Gastrocnemius medialis (tissue), 4 donors: ENCODE data around the gene CAPZA2. TPM values are rescaled to one million over a fixed set of nuclear protein-coding genes. Genes with fewer than 3 reads are reported as not detected.
"Not testable (repeated sequence)": the region's sequence is repeated elsewhere in the genome, so short reads cannot be mapped to it uniquely, and the experiment has no call there.

Experiments
- ATAC-seq, 2 donors: fragments of 150-250 bp; one replicate each; pipeline ENCODE4 v1.9.1; 2016
- DNase-seq, 2 donors: peaks; one replicate each; pipeline ENCODE4 v3.0.0-alpha.2; 2019
- H3K27ac ChIP-seq, 4 donors: fragments of 200-600 bp; sonication (generic); 1 replicate in 1 of 4; 2 replicates in 3 of 4; pipeline ENCODE4 v1.5.1; 2016 to 2018; ENCODE audit warnings: mild to moderate bottlenecking in 2 of 4, moderate library complexity in 1 of 4
- H3K27me3 ChIP-seq, 3 donors: fragments of 200-600 bp; sonication (generic) in 2 of 3; 1 replicate in 1 of 3; 2 replicates in 2 of 3; pipeline versions ENCODE4 v1.5.1 to v1.6.0; 2016 to 2019; ENCODE audit warnings: mild to moderate bottlenecking in 1 of 3, moderate library complexity in 1 of 3
- H3K36me3 ChIP-seq, 2 donors: fragments of 200-600 bp; sonication (generic) in 1 of 2; one replicate each; pipeline ENCODE4 v1.5.1; 2017 to 2018
- H3K4me1 ChIP-seq, 2 donors: fragments of 200-600 bp; sonication (generic) in 1 of 2; one replicate each; pipeline ENCODE4 v1.5.1; 2016 to 2017; ENCODE audit warnings: mild to moderate bottlenecking in 2 of 2
- H3K4me3 ChIP-seq, 4 donors: fragments of 200-600 bp; sonication (generic) in 3 of 4; 1 replicate in 1 of 4; 2 replicates in 3 of 4; pipeline ENCODE4 v1.5.1; 2016 to 2019; ENCODE audit warnings: mild to moderate bottlenecking in 2 of 4
- H3K9me3 ChIP-seq, 3 donors: fragments of 200-600 bp; sonication (generic) in 2 of 3; 1 replicate in 1 of 3; 2 replicates in 2 of 3; pipeline ENCODE4 v1.5.1; 2016 to 2019
- POLR2A ChIP-seq, 2 donors: fragments of 450-650 bp; IDR thresholded peaks; one replicate each; pipeline ENCODE4 v1.6.1; 2017; ENCODE audit warnings: antibody characterized with exemption in 2 of 2, mild to moderate bottlenecking in 2 of 2, moderate library complexity in 2 of 2
- in situ Hi-C, 4 donors: fragments of 200-750 bp; cut with MboI; loops; one replicate each; pipeline versions ENCODE4 v1.15.0 to v1.8.0; 2017; ENCODE audit warnings: low sequenced_read_pairs in 4 of 4
- intact Hi-C: fragments of 100-400 bp; cut with DNase I; formaldehyde crosslinking; loops from one replicate; pipeline ENCODE4 v1.15.1; 2023; ENCODE audit warnings: low total_unique reads
- total RNA-seq, 4 donors: library from RNA; depleted of rRNA; stranded (reverse); fragments of >200 nt; gene quantifications; one replicate each; pipeline versions ENCODE4 v1.1.0 to v1.2.3, GENCODE V29; 2016
- TF ChIP-seq, protein P1 (sequence below), 5 experiments: fragments of 450-650 bp in 3 of 5; fragments of 200-600 bp in 2 of 5; sonication (generic) in 2 of 5; IDR thresholded peaks in 4 of 5; conservative IDR thresholded peaks in 1 of 5; 1 replicate in 4 of 5; 2 replicates in 1 of 5; pipeline ENCODE4 v1.5.1; 2016 to 2019; ENCODE audit warnings: antibody characterized with exemption in 5 of 5, mild to moderate bottlenecking in 3 of 5, moderate library complexity in 3 of 5

The CAPZA2 gene
- total RNA-seq, 4 donors from 2014 or later, result 110 to 158 (median 137) TPM

DNA sequence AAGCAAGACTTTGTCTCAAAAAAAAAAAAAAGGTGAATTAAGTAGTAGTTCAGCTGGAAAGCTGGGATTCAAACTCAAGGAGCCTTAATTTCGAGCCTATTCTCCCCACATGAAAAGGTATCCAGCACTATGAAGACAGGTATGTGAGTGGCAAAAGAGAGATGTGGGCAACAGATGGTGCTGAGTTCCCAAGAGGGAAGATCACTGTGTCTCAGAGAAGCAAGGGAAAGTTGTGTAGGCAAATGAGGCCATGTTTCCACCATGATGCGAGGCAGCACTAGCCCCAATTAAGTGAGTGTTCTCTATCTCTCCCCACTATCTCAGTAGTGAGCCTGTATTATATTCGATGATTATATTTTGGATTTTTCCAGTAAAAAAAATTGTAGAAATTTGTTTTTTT lies 71.1 kb downstream of the CAPZA2 start:
- no peak for ATAC-seq
- H3K4me1 ChIP-seq, result no peaks in the 10 kb centered on the region
- intact Hi-C loops, result loop anchor here (5.0 kb wide), 1 partner anchor 54 kb away; no protein-coding TSS in a partner anchor

DNA sequence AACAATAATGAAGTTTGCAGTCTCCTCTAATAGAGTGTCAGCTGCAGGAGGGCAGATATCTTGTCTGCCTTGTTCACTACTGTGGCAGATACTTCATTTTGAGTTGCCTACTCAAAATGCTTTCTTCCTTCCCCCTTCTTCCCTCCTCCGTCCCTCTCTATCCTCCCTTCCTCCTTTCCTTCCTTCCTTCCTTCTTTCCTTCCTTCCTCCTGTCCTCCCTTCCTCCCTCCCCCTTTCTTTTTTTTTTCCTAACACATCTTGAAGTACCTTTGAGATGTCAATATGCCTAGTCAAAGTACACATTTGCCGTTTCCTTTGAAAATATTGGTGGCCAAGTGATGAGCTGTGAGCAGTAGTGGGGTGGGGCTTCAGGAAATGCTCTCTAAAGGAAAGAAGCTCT lies 72.2 kb downstream of the CAPZA2 start:
- Histone ChIP-seq H3K27me3 (no peaks in the 10 kb centered on the region), H3K4me3 (no peak overlapping the region), H3K4me1 (no peaks in the 10 kb centered on the region), H3K36me3 (no peaks in the 10 kb centered on the region), H3K27ac (no peak overlapping the region), H3K9me3 (no peaks in the 10 kb centered on the region)
- intact Hi-C loops, result loop anchor here (5.0 kb wide), 1 partner anchor 53 kb away; no protein-coding TSS in a partner anchor
- ATAC-seq (no peak), DNase-seq (no peak)
- no peak for TF ChIP-seq POLR2A (IDR thresholded peaks at IDR 0.05)
- TF ChIP-seq, protein P1, sequence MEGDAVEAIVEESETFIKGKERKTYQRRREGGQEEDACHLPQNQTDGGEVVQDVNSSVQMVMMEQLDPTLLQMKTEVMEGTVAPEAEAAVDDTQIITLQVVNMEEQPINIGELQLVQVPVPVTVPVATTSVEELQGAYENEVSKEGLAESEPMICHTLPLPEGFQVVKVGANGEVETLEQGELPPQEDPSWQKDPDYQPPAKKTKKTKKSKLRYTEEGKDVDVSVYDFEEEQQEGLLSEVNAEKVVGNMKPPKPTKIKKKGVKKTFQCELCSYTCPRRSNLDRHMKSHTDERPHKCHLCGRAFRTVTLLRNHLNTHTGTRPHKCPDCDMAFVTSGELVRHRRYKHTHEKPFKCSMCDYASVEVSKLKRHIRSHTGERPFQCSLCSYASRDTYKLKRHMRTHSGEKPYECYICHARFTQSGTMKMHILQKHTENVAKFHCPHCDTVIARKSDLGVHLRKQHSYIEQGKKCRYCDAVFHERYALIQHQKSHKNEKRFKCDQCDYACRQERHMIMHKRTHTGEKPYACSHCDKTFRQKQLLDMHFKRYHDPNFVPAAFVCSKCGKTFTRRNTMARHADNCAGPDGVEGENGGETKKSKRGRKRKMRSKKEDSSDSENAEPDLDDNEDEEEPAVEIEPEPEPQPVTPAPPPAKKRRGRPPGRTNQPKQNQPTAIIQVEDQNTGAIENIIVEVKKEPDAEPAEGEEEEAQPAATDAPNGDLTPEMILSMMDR (IDR thresholded peaks at IDR 0.05 in 4 of 5, conservative IDR thresholded peaks at IDR 0.05 in 1 of 5), result no peak
- in situ Hi-C loops, result loop anchor here in 3 of 4 donors (5.0 kb wide), 2 partner anchors 188 to 193 kb away; no protein-coding TSS in a partner anchor

More for the DNA sequence above, 71.1 kb downstream of the CAPZA2 start:
- no peak for DNase-seq
- H3K27ac ChIP-seq, result no peak overlapping the region
- H3K4me3 ChIP-seq, result no peak overlapping the region
- H3K36me3 ChIP-seq, result no peaks in the 10 kb centered on the region
- in situ Hi-C loops, result loop anchor here in 3 of 4 donors (5.0 kb wide), 2 partner anchors 189 to 194 kb away; no protein-coding TSS in a partner anchor
- H3K9me3 ChIP-seq, result no peaks in the 10 kb centered on the region
- no peak for TF ChIP-seq POLR2A (IDR thresholded peaks at IDR 0.05)
- TF ChIP-seq, protein P1 (IDR thresholded peaks at IDR 0.05 in 4 of 5, conservative IDR thresholded peaks at IDR 0.05 in 1 of 5), result no peak
- H3K27me3 ChIP-seq, result no peaks in the 10 kb centered on the region

DNA sequence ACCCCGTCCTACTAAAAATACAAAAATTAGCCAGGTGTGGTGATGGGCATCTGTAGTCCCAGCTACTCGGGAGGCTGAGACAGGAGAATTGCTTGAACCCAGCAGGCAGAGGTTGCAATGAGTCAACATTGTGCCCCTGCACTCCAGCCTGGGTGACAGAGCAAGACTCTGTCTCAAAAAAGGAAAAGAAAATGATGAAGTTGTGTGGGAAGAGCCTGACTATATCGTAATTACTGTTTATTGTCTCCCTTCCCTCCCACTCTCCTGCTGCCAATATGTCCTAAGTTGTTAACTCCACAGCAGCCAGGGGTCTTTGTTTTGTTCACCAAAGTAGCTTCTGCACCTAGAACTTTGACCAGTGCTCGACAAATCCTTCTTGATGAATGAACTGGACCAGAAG lies 74.5 kb downstream of the CAPZA2 start:
- ATAC-seq, H3K27ac ChIP-seq, H3K9me3 ChIP-seq, H3K27me3 ChIP-seq, H3K36me3 ChIP-seq, H3K4me3 ChIP-seq, in situ Hi-C loops, intact Hi-C loops, H3K4me1 ChIP-seq, DNase-seq: not testable (repeated sequence)

DNA sequence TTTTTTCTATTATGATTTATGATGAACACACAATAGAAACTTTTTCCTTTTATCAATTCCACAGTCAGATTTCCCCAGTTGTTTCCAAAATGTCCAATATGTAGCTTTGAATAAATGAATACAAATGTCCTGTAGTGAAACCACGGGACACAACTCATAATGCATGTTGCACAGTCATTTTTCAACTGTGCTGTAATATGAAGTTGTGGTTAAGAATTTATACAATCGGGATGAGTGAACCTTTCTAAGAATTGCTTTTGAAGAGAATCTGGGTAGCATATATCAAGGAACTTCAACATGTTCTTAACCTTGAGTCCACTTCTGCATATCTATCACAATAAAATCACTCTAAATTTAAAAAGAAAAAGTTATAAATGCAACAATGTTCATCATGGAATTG lies 76.3 kb downstream of the CAPZA2 start:
- in situ Hi-C loops (no loop called here), intact Hi-C loops (no loop called here)

DNA sequence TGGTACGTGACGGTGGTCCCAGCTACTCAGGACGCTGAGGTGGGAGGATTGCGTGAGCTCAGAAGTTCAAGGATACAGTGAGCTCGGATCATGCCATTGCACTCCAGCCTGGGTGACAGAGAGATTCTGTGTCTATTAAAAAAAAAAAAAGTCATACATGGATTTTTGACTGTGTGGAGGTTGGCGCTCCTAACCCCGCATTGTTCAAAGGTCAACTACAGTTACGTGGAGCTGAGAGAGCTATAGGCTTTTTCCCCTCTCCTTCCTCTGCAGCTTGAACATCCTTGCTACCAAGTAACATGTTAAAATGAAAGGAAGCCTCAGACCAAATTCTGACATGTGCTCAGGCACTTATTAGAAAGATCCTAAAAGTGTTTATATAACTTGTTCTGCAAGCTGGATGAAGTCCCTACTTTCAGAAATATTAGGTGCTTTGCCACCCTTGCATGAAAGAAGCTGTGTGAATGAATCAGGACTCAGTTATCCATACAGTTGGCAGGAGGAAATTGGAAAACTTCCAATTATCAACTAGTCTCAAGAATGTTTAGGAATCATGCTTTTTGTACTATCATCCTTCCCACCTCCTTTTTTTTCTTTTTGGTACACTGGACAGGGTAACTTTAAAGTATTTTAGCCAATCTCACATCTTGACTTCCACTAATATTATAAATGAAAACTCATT lies 78.4 kb downstream of the CAPZA2 start:
- Histone ChIP-seq H3K27me3 (no peaks in the 10 kb centered on the region), H3K4me3 (no peak overlapping the region), H3K36me3 (no peaks in the 10 kb centered on the region), H3K9me3 (no peaks in the 10 kb centered on the region), H3K27ac (no peak overlapping the region), H3K4me1 (no peaks in the 10 kb centered on the region)
- TF ChIP-seq, protein P1 (IDR thresholded peaks at IDR 0.05 in 4 of 5, conservative IDR thresholded peaks at IDR 0.05 in 1 of 5), result no peak
- TF ChIP-seq POLR2A (IDR thresholded peaks at IDR 0.05), result no peak
- in situ Hi-C loops (no loop called here), intact Hi-C loops (no loop called here)
- ATAC-seq (no peak), DNase-seq (no peak)

More for the DNA sequence above, 76.3 kb downstream of the CAPZA2 start:
- no peaks in the 10 kb centered on the region for H3K9me3 ChIP-seq
- TF ChIP-seq, protein P1 (IDR thresholded peaks at IDR 0.05 in 4 of 5, conservative IDR thresholded peaks at IDR 0.05 in 1 of 5), result no peak
- no peak for TF ChIP-seq POLR2A (IDR thresholded peaks at IDR 0.05)
- no peaks in the 10 kb centered on the region for H3K36me3 ChIP-seq
- no peak overlapping the region for H3K4me3 ChIP-seq
- H3K27me3 ChIP-seq, result no peaks in the 10 kb centered on the region
- no peak overlapping the region for H3K27ac ChIP-seq
- no peak for DNase-seq
- no peak for ATAC-seq
- no peaks in the 10 kb centered on the region for H3K4me1 ChIP-seq
